Endothelial cell of umbilical vein (primary cell): Measurements from ENCODE around the gene TMEM222. TPM values are rescaled to one million over a fixed set of nuclear protein-coding genes. Genes with fewer than 3 reads are reported as not detected.

Experiments
- BruUV-seq: library from RNA; stranded (reverse); fragments of 400-500 nt; replicated peaks from 2 replicates; lab custom pipeline; 2021; lab: Mats Ljungman, UMichigan
- CTCF ChIA-PET: fragments of 300-600, 350-600 bp; sonication (Branson Sonifier 250); formaldehyde crosslinking; loops from one replicate; lab custom pipeline; 2021; ENCODE audit warnings: antibody characterized with exemption, inconsistent platforms; lab: Charles Lee
- POLR2A ChIA-PET: fragments of 300-600, 350-600 bp; sonication (Branson Sonifier 250); formaldehyde crosslinking; loops from one replicate; lab custom pipeline; 2021; ENCODE audit warnings: antibody characterized with exemption, inconsistent platforms; lab: Charles Lee
- DNase-seq: peaks from one replicate; pipeline ENCODE4 v3.0.0-alpha.2; 2011; ENCODE audit warnings: low read depth, low spot score
- FAIRE-seq: peaks from 2 replicates; lab custom pipeline; 2011; peaks lifted over from hg19 to GRCh38; lab: Jason Lieb, UNC
- H2AFZ ChIP-seq: 2 replicates; pipeline ENCODE4 v1.6.0; 2012; ENCODE audit warnings: low read depth, low read length, control low read depth, inconsistent platforms
- H3K27ac ChIP-seq: 2 replicates; pipeline ENCODE4 v1.5.1; 2011; ENCODE audit warnings: low read depth, mild to moderate bottlenecking, control low read depth, low read length, moderate library complexity; ENCODE audit not compliant: insufficient read depth
- H3K27me3 ChIP-seq, 2 experiments: 2 replicates each; pipeline versions ENCODE4 v1.6.0 to v1.6.1; 2011; ENCODE audit warnings: low read length in 2 of 2, mixed read lengths in 1 of 2; ENCODE audit not compliant: control insufficient read depth in 2 of 2, insufficient read depth in 2 of 2
- H3K36me3 ChIP-seq, 2 experiments: 2 replicates in 1 of 2; 3 replicates in 1 of 2; pipeline ENCODE4 v1.5.1; 2011; ENCODE audit warnings: low read length in 2 of 2, mild to moderate bottlenecking in 1 of 2, moderate library complexity in 1 of 2; ENCODE audit not compliant: control insufficient read depth in 2 of 2, insufficient read depth in 2 of 2; ENCODE audit errors: extremely low read depth in 1 of 2
- H3K4me1 ChIP-seq: 3 replicates; pipeline ENCODE4 v1.5.1; 2011; ENCODE audit warnings: mild to moderate bottlenecking, low read length; ENCODE audit not compliant: control insufficient read depth, insufficient read depth; ENCODE audit errors: extremely low read depth
- H3K4me2 ChIP-seq: 2 replicates; pipeline ENCODE4 v1.6.1; 2011; ENCODE audit warnings: low read length, control low read depth, mixed read lengths; ENCODE audit not compliant: insufficient read depth
- H3K4me3 ChIP-seq, 3 experiments: fragments of 200-600 bp in 1 of 3; sonication (generic), shearing (Covaris generic) in 1 of 3; replicated peaks in 1 of 3; 2 replicates each; pipeline ENCODE4 v1.5.1; 2011 to 2016; ENCODE audit warnings: control low read depth in 3 of 3, low read length in 3 of 3, mild to moderate bottlenecking in 2 of 3, inconsistent platforms in 1 of 3, low read depth in 1 of 3, moderate library complexity in 1 of 3; ENCODE audit not compliant: insufficient read depth in 1 of 3
- H3K79me2 ChIP-seq: 2 replicates; pipeline ENCODE4 v1.6.0; 2012; ENCODE audit warnings: low read length, inconsistent platforms; ENCODE audit not compliant: control insufficient read depth, insufficient read depth
- H3K9ac ChIP-seq: replicated peaks from 2 replicates; pipeline ENCODE3; 2011; ENCODE audit warnings: low read length, control low read depth; ENCODE audit not compliant: insufficient read depth; ENCODE audit errors: extremely low read depth
- H3K9me1 ChIP-seq: replicated peaks from 3 replicates; pipeline ENCODE4 v1.6.0; 2011; ENCODE audit warnings: mild to moderate bottlenecking, low read length; ENCODE audit not compliant: control insufficient read depth, insufficient read depth; ENCODE audit errors: extremely low read depth
- H3K9me3 ChIP-seq: replicated peaks from 2 replicates; pipeline ENCODE4 v1.5.1; 2012; ENCODE audit warnings: low read length, inconsistent platforms; ENCODE audit not compliant: control insufficient read depth, insufficient read depth
- H4K20me1 ChIP-seq: replicated peaks from 2 replicates; pipeline ENCODE3; 2011; ENCODE audit warnings: mild to moderate bottlenecking, low read length; ENCODE audit not compliant: control insufficient read depth, insufficient read depth; ENCODE audit errors: extremely low read depth
- CTCF ChIP-seq, 2 donors: IDR thresholded peaks; 1 replicate in 1 of 2; 2 replicates in 1 of 2; pipeline ENCODE4 v1.5.1; 2011; ENCODE audit warnings: low read length in 2 of 2, mild to moderate bottlenecking in 2 of 2, moderate library complexity in 2 of 2, control low read depth in 1 of 2, inconsistent platforms in 1 of 2, low read depth in 1 of 2; ENCODE audit not compliant: insufficient read depth in 1 of 2; ENCODE audit errors: extremely low read depth in 1 of 2
- EZH2 ChIP-seq: IDR thresholded peaks from 2 replicates; pipeline ENCODE4 v1.6.1; 2012; ENCODE audit warnings: borderline replicate concordance, low read depth, mild to moderate bottlenecking, moderate library complexity, low read length, inconsistent platforms; ENCODE audit not compliant: severe bottlenecking
- FOS ChIP-seq: IDR thresholded peaks from 2 replicates; pipeline ENCODE4 v1.6.1; 2011; ENCODE audit warnings: mild to moderate bottlenecking, low read length, moderate library complexity, borderline replicate concordance; ENCODE audit not compliant: insufficient read depth
- GATA2 ChIP-seq: IDR thresholded peaks from 2 replicates; pipeline ENCODE4 v1.7.0; 2011; ENCODE audit warnings: low read depth, mild to moderate bottlenecking, moderate library complexity, mixed read lengths, low read length; ENCODE audit not compliant: insufficient read length, insufficient read depth
- JUN ChIP-seq: IDR thresholded peaks from 2 replicates; pipeline ENCODE4 v1.6.1; 2011; ENCODE audit warnings: borderline replicate concordance, low read depth; ENCODE audit not compliant: insufficient read length, insufficient read depth
- MAX ChIP-seq: IDR thresholded peaks from 2 replicates; pipeline ENCODE4 v1.6.1; 2011; ENCODE audit not compliant: insufficient read depth, insufficient read length
- MYC ChIP-seq: IDR thresholded peaks from one replicate; pipeline ENCODE4 v1.6.1; 2011; ENCODE audit warnings: mild to moderate bottlenecking, low read depth, low read length
- POLR2A ChIP-seq: IDR thresholded peaks from 2 replicates; pipeline ENCODE4 v1.6.1; 2012; ENCODE audit warnings: low read depth, mild to moderate bottlenecking, control low read depth, low read length
- POLR2AphosphoS5 ChIP-seq: IDR thresholded peaks from 2 replicates; pipeline ENCODE4 v1.6.1; 2012; ENCODE audit warnings: low read depth, mild to moderate bottlenecking, control low read depth, low read length, moderate library complexity; ENCODE audit not compliant: insufficient read depth
- dilution Hi-C: fragments of 300-500 bp; cut with MboI; formaldehyde crosslinking; loops from one replicate; pipeline ENCODE4 v1.15.0; 2019; ENCODE audit warnings: low sequenced_read_pairs; ENCODE audit not compliant: extremely low pct_ligation_motif_present
- intact Hi-C: fragments of 100-400 bp; cut with micrococcal nuclease; formaldehyde crosslinking; loops from one replicate; pipeline ENCODE4 v1.10.0; 2022
- polyA plus RNA-seq, 4 experiments: library from polyadenylated mRNA; depleted of rRNA in 3 of 4; stranded (reverse) in 3 of 4; unstranded in 1 of 4; fragments of >200 nt; gene quantifications; 2 replicates each; pipeline versions ENCODE4 v1.2.1 to v1.2.3, GENCODE V29; 2011 to 2012; ENCODE audit warnings: missing spikeins in 1 of 4
- total RNA-seq: library from RNA; stranded (reverse); gene quantifications from 2 replicates; pipeline ENCODE4 v1.2.3, GENCODE V29; 2021

The TMEM222 gene
- total and polyA plus RNA-seq, 2 donors (not counting 3 experiments of a cell fraction or from before 2014, with no cell fraction given) = 45.8 to 76.1 TPM

- dilution Hi-C loops = no loop called here
- ChIA-PET CTCF (interaction anchor here (0.7 to 5.5 kb wide), 7 partner anchors 13 to 57 kb away, joined by 3 to 54 read pairs (median 8); partner anchors contain the start of gene MAP3K6), POLR2A (no interaction called here)
- DNase-seq (no peak), FAIRE-seq (no peak)
- BruUV-seq = no TSS peak
- Histone ChIP-seq H3K27ac (no peak overlapping the region), H3K4me1 (peaks cover 7% of the 10 kb centered on the region), H3K27me3 (peaks cover 2 to 5% of the 10 kb centered on the region in 2 experiments), H3K36me3 (peaks cover 0 to 2% of the 10 kb centered on the region in 2 experiments), H2AFZ (no peak overlapping the region), H4K20me1 (no peaks in the 10 kb centered on the region), H3K9ac (no peak overlapping the region), H3K4me2 (no peak overlapping the region), H3K4me3 (no peak overlapping the region), H3K9me1 (no peaks in the 10 kb centered on the region), H3K79me2 (no peaks in the 10 kb centered on the region), H3K9me3 (no peaks in the 10 kb centered on the region)
- intact Hi-C loops = no loop called here
- no peak for TF ChIP-seq MYC
- TF ChIP-seq GATA2 = no peak
- TF ChIP-seq JUN = no peak
- TF ChIP-seq CTCF (IDR thresholded peaks at IDR 0.05; ENCODE audit: extremely low read depth in 1 of 2, insufficient read depth in 1 of 2, low read depth in 1 of 2, low read length in 2 of 2) = no peak
- TF ChIP-seq POLR2AphosphoS5 = no peak
- TF ChIP-seq FOS = no peak
- no peak for TF ChIP-seq MAX
- TF ChIP-seq POLR2A = no peak
- no peak for TF ChIP-seq EZH2
These were observed 31.2 kb downstream of the TMEM222 start for GRCh38 chr1:27353166-27353565.
